T-helper 9 cell (primary cell): ENCODE results near the gene PLA2G1B.
"Not testable (repeated sequence)": the region's sequence is repeated elsewhere in the genome, so short reads cannot be mapped to it uniquely, and the experiment has no call there.

Experiments
- DNase-seq: peaks from one replicate; pipeline ENCODE4 v3.0.0-alpha.2; 2020

The PLA2G1B gene

GRCh38 chr12:120358412-120359100 is 31.0 kb upstream of the PLA2G1B start:
- no peak for DNase-seq

GRCh38 chr12:120357104-120357503 is 29.5 kb upstream of the PLA2G1B start:
- DNase-seq = no peak

GRCh38 chr12:120356567-120357030 is 29.0 kb upstream of the PLA2G1B start:
- peak; percentile 64 for DNase-seq

- no peak for DNase-seq
Observed at GRCh38 chr12:120353556-120354317, 26.2 kb upstream of the PLA2G1B start.

GRCh38 chr12:120353136-120353535 is 25.6 kb upstream of the PLA2G1B start:
- no peak for DNase-seq

- no peak for DNase-seq
Observed at GRCh38 chr12:120352117-120352516, 24.5 kb upstream of the PLA2G1B start.

GRCh38 chr12:120350576-120351350 is 23.2 kb upstream of the PLA2G1B start:
- DNase-seq = no peak

GRCh38 chr12:120347766-120348165 is 20.2 kb upstream of the PLA2G1B start:
- no peak for DNase-seq

GRCh38 chr12:120346681-120347080 is 19.1 kb upstream of the PLA2G1B start:
- DNase-seq = no peak

- DNase-seq = no peak
Observed at GRCh38 chr12:120346031-120346430, 18.5 kb upstream of the PLA2G1B start.

GRCh38 chr12:120343692-120344091 is 16.1 kb upstream of the PLA2G1B start:
- no peak for DNase-seq

GRCh38 chr12:120343039-120343537 is 15.5 kb upstream of the PLA2G1B start:
- no peak for DNase-seq

GRCh38 chr12:120342175-120343038 is 14.8 kb upstream of the PLA2G1B start:
- no peak for DNase-seq

GRCh38 chr12:120339256-120339655 is 11.7 kb upstream of the PLA2G1B start:
- no peak for DNase-seq

- no peak for DNase-seq
Observed at GRCh38 chr12:120337730-120338129, 10.2 kb upstream of the PLA2G1B start.

- DNase-seq = not testable (repeated sequence)
Observed at GRCh38 chr12:120336392-120336791, 8.8 kb upstream of the PLA2G1B start.

GRCh38 chr12:120335447-120335846 is 7.9 kb upstream of the PLA2G1B start:
- DNase-seq = not testable (repeated sequence)

GRCh38 chr12:120332523-120332922 is 4.9 kb upstream of the PLA2G1B start:
- DNase-seq = no peak

GRCh38 chr12:120332041-120332440 is 4.5 kb upstream of the PLA2G1B start:
- DNase-seq = no peak

GRCh38 chr12:120331390-120331789 is 3.8 kb upstream of the PLA2G1B start:
- no peak for DNase-seq

- no peak for DNase-seq
Observed at GRCh38 chr12:120328228-120328627, 649 bp upstream of the PLA2G1B start.

- no peak for DNase-seq
Observed at GRCh38 chr12:120324841-120325417, 2.6 kb downstream of the PLA2G1B start.
